Hepatocyte (in vitro differentiated cells): ENCODE results near the gene KANK4. TPM values are rescaled to one million over a fixed set of nuclear protein-coding genes. Genes with fewer than 3 reads are reported as not detected.

Experiments used
- DNase-seq: peaks from one replicate; pipeline ENCODE4 v3.0.0-alpha.2; 2016; ENCODE audit warnings: low spot score
- H2AFZ ChIP-seq: fragments of 200-600 bp; sonication (generic); 2 replicates; pipeline ENCODE4 v1.6.0; 2016; ENCODE audit warnings: antibody characterized with exemption, mild to moderate bottlenecking
- H3K27ac ChIP-seq: fragments of 200-600 bp; sonication (generic); 2 replicates; pipeline ENCODE4 v1.5.1; 2016; ENCODE audit warnings: mild to moderate bottlenecking
- H3K27me3 ChIP-seq: fragments of 200-600 bp; sonication (generic); 2 replicates; pipeline ENCODE4 v1.6.1; 2016
- H3K36me3 ChIP-seq: fragments of 200-600 bp; sonication (generic); replicated peaks from 2 replicates; pipeline ENCODE4 v1.5.1; 2016; ENCODE audit warnings: low read depth; ENCODE audit not compliant: insufficient read depth
- H3K4me1 ChIP-seq: fragments of 200-600 bp; sonication (generic); 2 replicates; pipeline ENCODE4 v1.5.1; 2016; ENCODE audit warnings: mild to moderate bottlenecking, moderate library complexity; ENCODE audit not compliant: insufficient read depth
- H3K4me2 ChIP-seq: fragments of 200-600 bp; sonication (generic); 2 replicates; pipeline ENCODE4 v1.6.0; 2016
- H3K4me3 ChIP-seq: fragments of 200-600 bp; sonication (generic); 2 replicates; pipeline ENCODE4 v1.5.1; 2016; ENCODE audit warnings: mild to moderate bottlenecking
- H3K79me2 ChIP-seq: fragments of 200-600 bp; sonication (generic); 2 replicates; pipeline ENCODE4 v1.6.0; 2017; ENCODE audit warnings: mild to moderate bottlenecking
- H3K9me2 ChIP-seq: fragments of 200-600 bp; sonication (generic); replicated peaks from 2 replicates; pipeline ENCODE4 v1.6.0; 2017; ENCODE audit warnings: mild to moderate bottlenecking; ENCODE audit not compliant: insufficient read depth
- H3K9me3 ChIP-seq: fragments of 200-600 bp; sonication (generic); 2 replicates; pipeline ENCODE4 v1.5.1; 2016; ENCODE audit warnings: low read depth, mild to moderate bottlenecking
- H4K20me1 ChIP-seq: fragments of 200-600 bp; sonication (generic); 2 replicates; pipeline ENCODE4 v1.6.0; 2016; ENCODE audit warnings: mild to moderate bottlenecking; ENCODE audit not compliant: insufficient read depth, poor library complexity, severe bottlenecking
- CTCF ChIP-seq: fragments of 200-600 bp; sonication (generic); IDR thresholded peaks from 2 replicates; pipeline ENCODE4 v1.5.1; 2016; ENCODE audit warnings: antibody characterized with exemption, mild to moderate bottlenecking; ENCODE audit not compliant: poor library complexity
- EZH2 ChIP-seq: fragments of 200-600 bp; sonication (generic); IDR thresholded peaks from 2 replicates; pipeline ENCODE4 v1.6.1; 2016; ENCODE audit warnings: antibody characterized with exemption, mild to moderate bottlenecking, borderline replicate concordance
- EZH2phosphoT487 ChIP-seq: fragments of 200-600 bp; sonication (generic); IDR thresholded peaks from one replicate; pipeline ENCODE4 v1.6.1; 2018; ENCODE audit warnings: antibody characterized with exemption, mild to moderate bottlenecking, low read depth, moderate library complexity; ENCODE audit not compliant: unreplicated experiment, severe bottlenecking
- WGBS: methylation state at CpG from one replicate; pipeline ENCODE4 v1.1.6; 2016; ENCODE audit warnings: low lambda C conversion rate; ENCODE audit errors: missing lambda C conversion rate; 5-methylcytosine and 5-hydroxymethylcytosine counted together
- polyA plus RNA-seq: library from polyadenylated mRNA; unstranded; fragments of >200 nt; fragmentation: Nextera tagmentation; extraction: Ambion mirVana; gene quantifications from 2 replicates; pipeline ENCODE4 v1.2.1, GENCODE V29; 2016
- total RNA-seq: library from RNA; depleted of rRNA; stranded (reverse); fragments of >200 nt; gene quantifications from 2 replicates; pipeline ENCODE4 v1.2.3, GENCODE V29; 2014

The KANK4 gene
- total and polyA plus RNA-seq, 2 experiments from 2014 or later, result 6.0 to 7.7 TPM

GRCh38 chr1:62358665-62359373 lies 39.6 kb upstream of the KANK4 start:
- H3K79me2 ChIP-seq, result no peaks in the 10 kb centered on the region
- H3K27ac ChIP-seq, result no peak overlapping the region
- DNase-seq, result no peak
- no peaks in the 10 kb centered on the region for H3K9me3 ChIP-seq
- H3K9me2 ChIP-seq, result no peaks in the 10 kb centered on the region
- no peaks in the 10 kb centered on the region for H3K27me3 ChIP-seq
- no peak overlapping the region for H2AFZ ChIP-seq
- H3K4me1 ChIP-seq, result no peaks in the 10 kb centered on the region
- H3K4me3 ChIP-seq, result no peak overlapping the region
- no peaks in the 10 kb centered on the region for H4K20me1 ChIP-seq
- no peak overlapping the region for H3K4me2 ChIP-seq
- no peak for TF ChIP-seq EZH2phosphoT487
- no peaks in the 10 kb centered on the region for H3K36me3 ChIP-seq
- 71% methylated on average over 11 of the region's 11 CpGs for WGBS

- no peaks in the 10 kb centered on the region for H4K20me1 ChIP-seq
- H3K27me3 ChIP-seq, result no peaks in the 10 kb centered on the region
- no peak overlapping the region for H2AFZ ChIP-seq
- no peaks in the 10 kb centered on the region for H3K9me3 ChIP-seq
- H3K27ac ChIP-seq, result no peak overlapping the region
- 88% methylated on average over 6 of the region's 6 CpGs for WGBS
- H3K9me2 ChIP-seq, result no peaks in the 10 kb centered on the region
- DNase-seq, result no peak
- no peaks in the 10 kb centered on the region for H3K79me2 ChIP-seq
- H3K36me3 ChIP-seq, result no peaks in the 10 kb centered on the region
- H3K4me2 ChIP-seq, result no peak overlapping the region
- no peak overlapping the region for H3K4me3 ChIP-seq
- H3K4me1 ChIP-seq, result no peaks in the 10 kb centered on the region
- TF ChIP-seq EZH2phosphoT487, result no peak
These were observed 38.7 kb upstream of the KANK4 start for GRCh38 chr1:62357916-62358315.

DNA sequence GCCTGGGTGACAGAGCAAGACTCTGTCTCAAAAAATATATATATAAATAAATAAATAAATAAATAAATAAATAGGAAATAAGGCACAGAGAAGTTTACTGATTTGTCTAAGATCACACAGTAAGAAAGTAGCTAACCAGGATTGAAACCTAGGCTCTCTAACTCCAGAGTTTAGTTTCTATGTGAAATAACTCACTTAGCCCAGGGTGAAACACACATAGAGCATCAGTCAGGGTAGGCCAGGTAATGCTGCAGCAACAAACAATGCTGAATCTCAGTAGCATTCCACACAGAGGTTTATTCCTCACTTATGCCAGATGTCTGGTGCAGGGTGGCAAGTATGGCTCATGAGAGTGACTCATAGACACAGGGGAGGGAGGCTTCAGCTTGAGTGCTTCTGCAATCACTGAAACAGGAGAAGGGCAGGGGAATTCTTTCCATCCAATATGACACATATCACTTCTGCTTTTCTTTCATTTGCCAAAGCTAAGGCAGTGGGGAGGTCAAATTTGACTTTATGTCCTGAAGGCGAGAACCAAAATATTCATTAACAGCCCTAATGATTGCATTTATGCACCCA lies 37.1 kb upstream of the KANK4 start:
- peak; percentile 35 for DNase-seq
- Histone ChIP-seq H3K4me1 (no peaks in the 10 kb centered on the region), H3K9me3 (no peaks in the 10 kb centered on the region), H3K27ac (no peak overlapping the region), H3K79me2 (no peaks in the 10 kb centered on the region), H3K4me3 (no peak overlapping the region), H2AFZ (no peak overlapping the region), H4K20me1 (no peaks in the 10 kb centered on the region), H3K36me3 (no peaks in the 10 kb centered on the region), H3K27me3 (no peaks in the 10 kb centered on the region), H3K4me2 (no peak overlapping the region), H3K9me2 (no peaks in the 10 kb centered on the region)
- TF ChIP-seq EZH2 (no peak), EZH2phosphoT487 (no peak), CTCF (no peak)
- 100% methylated on average over 1 of the region's 1 CpG for WGBS

- WGBS, result 96% methylated on average over 8 of the region's 8 CpGs
- Histone ChIP-seq H3K27ac (no peak overlapping the region), H2AFZ (no peak overlapping the region), H3K36me3 (no peaks in the 10 kb centered on the region), H3K4me3 (no peak overlapping the region), H3K27me3 (no peaks in the 10 kb centered on the region), H3K79me2 (no peaks in the 10 kb centered on the region), H4K20me1 (no peaks in the 10 kb centered on the region), H3K9me3 (no peaks in the 10 kb centered on the region), H3K4me1 (no peaks in the 10 kb centered on the region), H3K4me2 (no peak overlapping the region), H3K9me2 (no peaks in the 10 kb centered on the region)
- DNase-seq, result no peak
- TF ChIP-seq CTCF, result no peak
- no peak for TF ChIP-seq EZH2
- TF ChIP-seq EZH2phosphoT487, result no peak
These were observed 35.9 kb upstream of the KANK4 start for GRCh38 chr1:62355095-62355494.
